Endothelial cell of umbilical vein (primary cell): ENCODE results near the gene OR9Q1. TPM values are rescaled to one million over a fixed set of nuclear protein-coding genes. Genes with fewer than 3 reads are reported as not detected.

Experiments used
- BruUV-seq: library from RNA; stranded (reverse); fragments of 400-500 nt; replicated peaks from 2 replicates; lab custom pipeline; 2021; lab: Mats Ljungman, UMichigan
- CTCF ChIA-PET: fragments of 300-600, 350-600 bp; sonication (Branson Sonifier 250); formaldehyde crosslinking; loops from one replicate; lab custom pipeline; 2021; ENCODE audit warnings: antibody characterized with exemption, inconsistent platforms; lab: Charles Lee
- POLR2A ChIA-PET: fragments of 300-600, 350-600 bp; sonication (Branson Sonifier 250); formaldehyde crosslinking; loops from one replicate; lab custom pipeline; 2021; ENCODE audit warnings: antibody characterized with exemption, inconsistent platforms; lab: Charles Lee
- DNase-seq: peaks from one replicate; pipeline ENCODE4 v3.0.0-alpha.2; 2011; ENCODE audit warnings: low read depth, low spot score
- FAIRE-seq: peaks from 2 replicates; lab custom pipeline; 2011; peaks lifted over from hg19 to GRCh38; lab: Jason Lieb, UNC
- H2AFZ ChIP-seq: 2 replicates; pipeline ENCODE4 v1.6.0; 2012; ENCODE audit warnings: low read depth, low read length, control low read depth, inconsistent platforms
- H3K27ac ChIP-seq: 2 replicates; pipeline ENCODE4 v1.5.1; 2011; ENCODE audit warnings: low read depth, mild to moderate bottlenecking, control low read depth, low read length, moderate library complexity; ENCODE audit not compliant: insufficient read depth
- H3K27me3 ChIP-seq, 2 experiments: 2 replicates each; pipeline versions ENCODE4 v1.6.0 to v1.6.1; 2011; ENCODE audit warnings: low read length in 2 of 2, mixed read lengths in 1 of 2; ENCODE audit not compliant: control insufficient read depth in 2 of 2, insufficient read depth in 2 of 2
- H3K36me3 ChIP-seq, 2 experiments: 2 replicates in 1 of 2; 3 replicates in 1 of 2; pipeline ENCODE4 v1.5.1; 2011; ENCODE audit warnings: low read length in 2 of 2, mild to moderate bottlenecking in 1 of 2, moderate library complexity in 1 of 2; ENCODE audit not compliant: control insufficient read depth in 2 of 2, insufficient read depth in 2 of 2; ENCODE audit errors: extremely low read depth in 1 of 2
- H3K4me1 ChIP-seq: 3 replicates; pipeline ENCODE4 v1.5.1; 2011; ENCODE audit warnings: mild to moderate bottlenecking, low read length; ENCODE audit not compliant: control insufficient read depth, insufficient read depth; ENCODE audit errors: extremely low read depth
- H3K4me2 ChIP-seq: 2 replicates; pipeline ENCODE4 v1.6.1; 2011; ENCODE audit warnings: low read length, control low read depth, mixed read lengths; ENCODE audit not compliant: insufficient read depth
- H3K4me3 ChIP-seq, 3 experiments: fragments of 200-600 bp in 1 of 3; sonication (generic), shearing (Covaris generic) in 1 of 3; replicated peaks in 1 of 3; 2 replicates each; pipeline ENCODE4 v1.5.1; 2011 to 2016; ENCODE audit warnings: control low read depth in 3 of 3, low read length in 3 of 3, mild to moderate bottlenecking in 2 of 3, inconsistent platforms in 1 of 3, low read depth in 1 of 3, moderate library complexity in 1 of 3; ENCODE audit not compliant: insufficient read depth in 1 of 3
- H3K79me2 ChIP-seq: 2 replicates; pipeline ENCODE4 v1.6.0; 2012; ENCODE audit warnings: low read length, inconsistent platforms; ENCODE audit not compliant: control insufficient read depth, insufficient read depth
- H3K9ac ChIP-seq: replicated peaks from 2 replicates; pipeline ENCODE3; 2011; ENCODE audit warnings: low read length, control low read depth; ENCODE audit not compliant: insufficient read depth; ENCODE audit errors: extremely low read depth
- H3K9me1 ChIP-seq: replicated peaks from 3 replicates; pipeline ENCODE4 v1.6.0; 2011; ENCODE audit warnings: mild to moderate bottlenecking, low read length; ENCODE audit not compliant: control insufficient read depth, insufficient read depth; ENCODE audit errors: extremely low read depth
- H3K9me3 ChIP-seq: replicated peaks from 2 replicates; pipeline ENCODE4 v1.5.1; 2012; ENCODE audit warnings: low read length, inconsistent platforms; ENCODE audit not compliant: control insufficient read depth, insufficient read depth
- H4K20me1 ChIP-seq: replicated peaks from 2 replicates; pipeline ENCODE3; 2011; ENCODE audit warnings: mild to moderate bottlenecking, low read length; ENCODE audit not compliant: control insufficient read depth, insufficient read depth; ENCODE audit errors: extremely low read depth
- CTCF ChIP-seq, 2 donors: IDR thresholded peaks; 1 replicate in 1 of 2; 2 replicates in 1 of 2; pipeline ENCODE4 v1.5.1; 2011; ENCODE audit warnings: low read length in 2 of 2, mild to moderate bottlenecking in 2 of 2, moderate library complexity in 2 of 2, control low read depth in 1 of 2, inconsistent platforms in 1 of 2, low read depth in 1 of 2; ENCODE audit not compliant: insufficient read depth in 1 of 2; ENCODE audit errors: extremely low read depth in 1 of 2
- EZH2 ChIP-seq: IDR thresholded peaks from 2 replicates; pipeline ENCODE4 v1.6.1; 2012; ENCODE audit warnings: borderline replicate concordance, low read depth, mild to moderate bottlenecking, moderate library complexity, low read length, inconsistent platforms; ENCODE audit not compliant: severe bottlenecking
- FOS ChIP-seq: IDR thresholded peaks from 2 replicates; pipeline ENCODE4 v1.6.1; 2011; ENCODE audit warnings: mild to moderate bottlenecking, low read length, moderate library complexity, borderline replicate concordance; ENCODE audit not compliant: insufficient read depth
- GATA2 ChIP-seq: IDR thresholded peaks from 2 replicates; pipeline ENCODE4 v1.7.0; 2011; ENCODE audit warnings: low read depth, mild to moderate bottlenecking, moderate library complexity, mixed read lengths, low read length; ENCODE audit not compliant: insufficient read length, insufficient read depth
- JUN ChIP-seq: IDR thresholded peaks from 2 replicates; pipeline ENCODE4 v1.6.1; 2011; ENCODE audit warnings: borderline replicate concordance, low read depth; ENCODE audit not compliant: insufficient read length, insufficient read depth
- MAX ChIP-seq: IDR thresholded peaks from 2 replicates; pipeline ENCODE4 v1.6.1; 2011; ENCODE audit not compliant: insufficient read depth, insufficient read length
- MYC ChIP-seq: IDR thresholded peaks from one replicate; pipeline ENCODE4 v1.6.1; 2011; ENCODE audit warnings: mild to moderate bottlenecking, low read depth, low read length
- POLR2A ChIP-seq: IDR thresholded peaks from 2 replicates; pipeline ENCODE4 v1.6.1; 2012; ENCODE audit warnings: low read depth, mild to moderate bottlenecking, control low read depth, low read length
- POLR2AphosphoS5 ChIP-seq: IDR thresholded peaks from 2 replicates; pipeline ENCODE4 v1.6.1; 2012; ENCODE audit warnings: low read depth, mild to moderate bottlenecking, control low read depth, low read length, moderate library complexity; ENCODE audit not compliant: insufficient read depth
- dilution Hi-C: fragments of 300-500 bp; cut with MboI; formaldehyde crosslinking; loops from one replicate; pipeline ENCODE4 v1.15.0; 2019; ENCODE audit warnings: low sequenced_read_pairs; ENCODE audit not compliant: extremely low pct_ligation_motif_present
- intact Hi-C: fragments of 100-400 bp; cut with micrococcal nuclease; formaldehyde crosslinking; loops from one replicate; pipeline ENCODE4 v1.10.0; 2022
- polyA plus RNA-seq, 4 experiments: library from polyadenylated mRNA; depleted of rRNA in 3 of 4; stranded (reverse) in 3 of 4; unstranded in 1 of 4; fragments of >200 nt; gene quantifications; 2 replicates each; pipeline versions ENCODE4 v1.2.1 to v1.2.3, GENCODE V29; 2011 to 2012; ENCODE audit warnings: missing spikeins in 1 of 4
- total RNA-seq: library from RNA; stranded (reverse); gene quantifications from 2 replicates; pipeline ENCODE4 v1.2.3, GENCODE V29; 2021

Gene OR9Q1
- total and polyA plus RNA-seq, 2 donors (not counting 3 experiments of a cell fraction or from before 2014, with no cell fraction given): not detected

GRCh38 chr11:58000699-58001098 lies 23.0 kb upstream of the OR9Q1 start:
- TF ChIP-seq MYC (no peak), JUN (no peak), CTCF (IDR thresholded peaks at IDR 0.05; ENCODE audit: extremely low read depth in 1 of 2, insufficient read depth in 1 of 2, low read depth in 1 of 2, low read length in 2 of 2) (no peak), POLR2AphosphoS5 (no peak), MAX (no peak), POLR2A (no peak), GATA2 (no peak), FOS (no peak), EZH2 (no peak)
- H2AFZ ChIP-seq: no peak overlapping the region
- no peaks in the 10 kb centered on the region for H3K9me3 ChIP-seq
- no TSS peak for BruUV-seq
- H4K20me1 ChIP-seq: no peaks in the 10 kb centered on the region
- H3K4me1 ChIP-seq: peaks cover 39% of the 10 kb centered on the region
- FAIRE-seq (no peak), DNase-seq (no peak)
- H3K4me2 ChIP-seq: no peak overlapping the region
- H3K79me2 ChIP-seq: no peaks in the 10 kb centered on the region
- ChIA-PET CTCF (interaction anchor here (0.9 kb wide), 1 partner anchor 18 kb away, joined by 3 read pairs; no protein-coding TSS in a partner anchor), POLR2A (interaction anchor here (0.7 kb wide), 1 partner anchor 672 kb away, joined by 3 read pairs; no protein-coding TSS in a partner anchor)
- dilution Hi-C loops (no loop called here), intact Hi-C loops (loop anchor here (5.0 to 10.0 kb wide), 4 partner anchors 238 to 576 kb away; partner anchors contain the start of genes CTNND1, SLC43A3 and ZDHHC5)
- no peak overlapping the region for H3K4me3 ChIP-seq
- no peaks in the 10 kb centered on the region for H3K27me3 ChIP-seq
- no peaks in the 10 kb centered on the region for H3K9me1 ChIP-seq
- no peaks in the 10 kb centered on the region for H3K36me3 ChIP-seq
- no peak overlapping the region for H3K9ac ChIP-seq
- H3K27ac ChIP-seq: no peak overlapping the region
